ENCODE measurements around the gene GSAP. TPM values are rescaled to one million over a fixed set of nuclear protein-coding genes. Genes with fewer than 3 reads are reported as not detected.
A peak's percentile ranks its signal among the peaks of the same experiment; 100 is the strongest.

GSAP gene
- total RNA-seq, 4 donors from 2014 or later: 14.3 to 25.5 (median 22.0) TPM

DNA sequence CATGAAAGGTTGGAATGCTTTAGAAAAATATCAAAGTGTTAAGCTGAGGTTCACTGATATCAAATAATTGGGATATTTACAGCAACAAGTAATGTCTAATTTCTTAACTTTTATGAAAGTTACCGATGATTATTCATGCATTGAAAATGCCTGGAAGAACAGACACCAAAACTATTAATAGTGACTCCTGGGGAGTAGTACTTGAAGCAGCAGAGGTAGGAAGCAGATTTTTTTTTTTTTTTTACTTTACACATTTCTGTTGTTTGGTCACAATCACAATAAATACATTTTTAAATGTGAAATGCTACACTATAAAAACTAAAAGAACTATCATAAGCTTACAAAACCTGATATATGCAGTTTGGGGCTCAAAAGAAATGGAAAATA, 146.1 kb downstream of the GSAP start:
- H3K4me3 ChIP-seq: no peak overlapping the region
- DNase-seq (ENCODE audit: low spot score in 2 of 2): no peak
- H3K9me3 ChIP-seq: no peaks in the 10 kb centered on the region
- H3K27me3 ChIP-seq: no peaks in the 10 kb centered on the region
- TF ChIP-seq POLR2A (IDR thresholded peaks at IDR 0.05) (no peak), EP300 (IDR thresholded peaks at IDR 0.05) (peak in 1 of 2 donors; percentile 4)
- TF ChIP-seq, protein P1, sequence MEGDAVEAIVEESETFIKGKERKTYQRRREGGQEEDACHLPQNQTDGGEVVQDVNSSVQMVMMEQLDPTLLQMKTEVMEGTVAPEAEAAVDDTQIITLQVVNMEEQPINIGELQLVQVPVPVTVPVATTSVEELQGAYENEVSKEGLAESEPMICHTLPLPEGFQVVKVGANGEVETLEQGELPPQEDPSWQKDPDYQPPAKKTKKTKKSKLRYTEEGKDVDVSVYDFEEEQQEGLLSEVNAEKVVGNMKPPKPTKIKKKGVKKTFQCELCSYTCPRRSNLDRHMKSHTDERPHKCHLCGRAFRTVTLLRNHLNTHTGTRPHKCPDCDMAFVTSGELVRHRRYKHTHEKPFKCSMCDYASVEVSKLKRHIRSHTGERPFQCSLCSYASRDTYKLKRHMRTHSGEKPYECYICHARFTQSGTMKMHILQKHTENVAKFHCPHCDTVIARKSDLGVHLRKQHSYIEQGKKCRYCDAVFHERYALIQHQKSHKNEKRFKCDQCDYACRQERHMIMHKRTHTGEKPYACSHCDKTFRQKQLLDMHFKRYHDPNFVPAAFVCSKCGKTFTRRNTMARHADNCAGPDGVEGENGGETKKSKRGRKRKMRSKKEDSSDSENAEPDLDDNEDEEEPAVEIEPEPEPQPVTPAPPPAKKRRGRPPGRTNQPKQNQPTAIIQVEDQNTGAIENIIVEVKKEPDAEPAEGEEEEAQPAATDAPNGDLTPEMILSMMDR (IDR thresholded peaks at IDR 0.05): no peak
- H3K27ac ChIP-seq: peak overlapping the region in 3 of 4 donors; percentile 20 to 69 (median 54)
- 56 to 62% methylated on average over 1 of the region's 1 CpG for WGBS, 2 donors
- H3K4me1 ChIP-seq: peaks cover 0 to 9% (median 8%) of the 10 kb centered on the region in 4 donors
- peaks cover 0 to 7% (median 0%) of the 10 kb centered on the region in 3 donors for H3K36me3 ChIP-seq

- no peak for TF ChIP-seq POLR2A (IDR thresholded peaks at IDR 0.05)
- TF ChIP-seq EP300 (IDR thresholded peaks at IDR 0.05): peak in 1 of 2 donors; percentile 26
- no peaks in the 10 kb centered on the region for H3K27me3 ChIP-seq
- H3K4me1 ChIP-seq: peaks cover 0 to 9% (median 8%) of the 10 kb centered on the region in 4 donors
- 57 to 63% methylated on average over 4 of the region's 4 CpGs for WGBS, 2 donors
- peaks cover 0 to 8% (median 0%) of the 10 kb centered on the region in 3 donors for H3K36me3 ChIP-seq
- H3K9me3 ChIP-seq: no peaks in the 10 kb centered on the region
- no peak overlapping the region for H3K4me3 ChIP-seq
- no peak for DNase-seq (ENCODE audit: low spot score in 2 of 2)
- H3K27ac ChIP-seq: peak overlapping the region in 3 of 4 donors; percentile 20 to 69 (median 54)
Measured at GRCh38 chr7:77269360-77270093, 146.6 kb downstream of the GSAP start.

DNA sequence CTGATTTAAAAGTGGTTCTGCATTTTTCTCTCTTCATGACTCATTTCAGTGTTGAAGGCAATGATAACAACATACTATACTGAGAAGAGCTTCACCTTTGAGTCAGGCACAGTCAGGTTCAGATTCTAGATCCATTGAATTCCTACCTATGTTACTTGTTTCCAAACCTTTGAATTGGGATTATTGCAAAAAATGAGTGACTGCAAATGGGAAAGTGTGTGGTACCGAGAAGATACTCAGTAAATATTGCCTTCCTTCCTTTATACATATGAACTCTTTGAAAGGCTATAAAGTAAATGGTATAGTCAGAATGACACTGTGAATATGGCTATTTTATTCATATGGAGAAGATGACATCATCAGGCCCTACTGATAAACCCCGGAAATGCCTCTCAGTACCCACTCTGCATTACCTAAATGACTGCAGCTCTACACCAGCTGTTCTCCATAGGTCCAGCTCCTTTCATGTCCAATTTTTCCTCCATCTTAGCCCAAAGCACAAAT, 149.8 kb downstream of the GSAP start:
- Histone ChIP-seq H3K36me3 (peaks cover 0 to 30% (median 0%) of the 10 kb centered on the region in 3 donors), H3K27ac (no peak overlapping the region), H3K4me3 (no peak overlapping the region), H3K4me1 (peaks cover 0 to 9% (median 8%) of the 10 kb centered on the region in 4 donors), H3K9me3 (no peaks in the 10 kb centered on the region), H3K27me3 (no peaks in the 10 kb centered on the region)
- 88 to 89% methylated on average over 2 of the region's 2 CpGs for WGBS, 2 donors
- TF ChIP-seq EP300 (IDR thresholded peaks at IDR 0.05): no peak
- no peak for TF ChIP-seq POLR2A (IDR thresholded peaks at IDR 0.05)
- TF ChIP-seq, protein P1 (IDR thresholded peaks at IDR 0.05): no peak
- DNase-seq (ENCODE audit: low spot score in 2 of 2): no peak

GRCh38 chr7:77265666-77266065, 150.5 kb downstream of the GSAP start:
- H3K27ac ChIP-seq: no peak overlapping the region
- TF ChIP-seq, protein P1 (IDR thresholded peaks at IDR 0.05): no peak
- TF ChIP-seq EP300 (IDR thresholded peaks at IDR 0.05) (no peak), POLR2A (IDR thresholded peaks at IDR 0.05) (no peak)
- 85 to 87% methylated on average over 4 of the region's 4 CpGs for WGBS, 2 donors
- H3K36me3 ChIP-seq: peaks cover 0 to 30% (median 0%) of the 10 kb centered on the region in 3 donors
- H3K27me3 ChIP-seq: no peaks in the 10 kb centered on the region
- DNase-seq (ENCODE audit: low spot score in 2 of 2): no peak
- no peak overlapping the region for H3K4me3 ChIP-seq
- H3K4me1 ChIP-seq: peaks cover 0 to 9% (median 7%) of the 10 kb centered on the region in 4 donors
- no peaks in the 10 kb centered on the region for H3K9me3 ChIP-seq

GRCh38 chr7:77262316-77262715, 153.8 kb downstream of the GSAP start:
- TF ChIP-seq, protein P1 (IDR thresholded peaks at IDR 0.05): no peak
- TF ChIP-seq EP300 (IDR thresholded peaks at IDR 0.05) (no peak), POLR2A (IDR thresholded peaks at IDR 0.05) (no peak)
- Histone ChIP-seq H3K27me3 (no peaks in the 10 kb centered on the region), H3K36me3 (peaks cover 0 to 43% (median 0%) of the 10 kb centered on the region in 3 donors), H3K27ac (no peak overlapping the region), H3K4me1 (no peaks in the 10 kb centered on the region), H3K9me3 (no peaks in the 10 kb centered on the region), H3K4me3 (no peak overlapping the region)
- 95% methylated on average over 4 of the region's 4 CpGs for WGBS, 2 donors
- DNase-seq (ENCODE audit: low spot score in 2 of 2): no peak

Other genes with a start within 250 kb of the GSAP start
- 100 to 1,000 TPM in 3 of 4 donors, 10 to 100 TPM in 1; 30.0 to 214 (median 170) TPM for gene FGL2, start 216.5 kb downstream of the GSAP start, total RNA-seq
- gene PTPN12, start 120.9 kb upstream of the GSAP start, total RNA-seq: 100 to 1,000 TPM; 129 to 168 (median 151) TPM